ENCODE data around the gene POU6F1.
"Not testable (repeated sequence)": the region's sequence is repeated elsewhere in the genome, so short reads cannot be mapped to it uniquely, and the experiment has no call there.

- TF ChIP-seq, protein P1, sequence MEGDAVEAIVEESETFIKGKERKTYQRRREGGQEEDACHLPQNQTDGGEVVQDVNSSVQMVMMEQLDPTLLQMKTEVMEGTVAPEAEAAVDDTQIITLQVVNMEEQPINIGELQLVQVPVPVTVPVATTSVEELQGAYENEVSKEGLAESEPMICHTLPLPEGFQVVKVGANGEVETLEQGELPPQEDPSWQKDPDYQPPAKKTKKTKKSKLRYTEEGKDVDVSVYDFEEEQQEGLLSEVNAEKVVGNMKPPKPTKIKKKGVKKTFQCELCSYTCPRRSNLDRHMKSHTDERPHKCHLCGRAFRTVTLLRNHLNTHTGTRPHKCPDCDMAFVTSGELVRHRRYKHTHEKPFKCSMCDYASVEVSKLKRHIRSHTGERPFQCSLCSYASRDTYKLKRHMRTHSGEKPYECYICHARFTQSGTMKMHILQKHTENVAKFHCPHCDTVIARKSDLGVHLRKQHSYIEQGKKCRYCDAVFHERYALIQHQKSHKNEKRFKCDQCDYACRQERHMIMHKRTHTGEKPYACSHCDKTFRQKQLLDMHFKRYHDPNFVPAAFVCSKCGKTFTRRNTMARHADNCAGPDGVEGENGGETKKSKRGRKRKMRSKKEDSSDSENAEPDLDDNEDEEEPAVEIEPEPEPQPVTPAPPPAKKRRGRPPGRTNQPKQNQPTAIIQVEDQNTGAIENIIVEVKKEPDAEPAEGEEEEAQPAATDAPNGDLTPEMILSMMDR (IDR thresholded peaks at IDR 0.05; ENCODE audit: low read depth, low read length): not testable (repeated sequence)
- not testable (repeated sequence) for TF ChIP-seq EZH2phosphoT487 (IDR thresholded peaks at IDR 0.05; ENCODE audit: low read depth)
These were observed 9.2 kb upstream of the POU6F1 start for GRCh38 chr12:51227112-51227511.
